CD4-positive, alpha-beta T cell treated with Interleukin-2 at 100 ng/mL for 4 hours (primary cell): ENCODE measurements around the gene PTGES3L.

Experiments
- DNase-seq: peaks from one replicate; pipeline ENCODE4 v3.0.0-alpha.2; 2020; ENCODE audit warnings: low spot score

PTGES3L gene

GRCh38 chr17:42979511-42980273, at the start of gene PTGES3L:
Gene PTGES3L (minus strand): TSS chr17:42980080. CDS start chr17:42980053, 27 bp downstream.
- no peak for DNase-seq

- no peak for DNase-seq
These were observed 48.5 kb upstream of the PTGES3L start for GRCh38 chr17:43028221-43028861.

- DNase-seq: no peak
These were observed 47.5 kb upstream of the PTGES3L start for GRCh38 chr17:43027091-43028032.

GRCh38 chr17:43026595-43026994, 46.7 kb upstream of the PTGES3L start:
- DNase-seq: no peak

GRCh38 chr17:43025766-43026537, 46.1 kb upstream of the PTGES3L start:
- DNase-seq: no peak

GRCh38 chr17:43025290-43025657, 45.4 kb upstream of the PTGES3L start:
- DNase-seq: no peak

- peak; percentile 86 for DNase-seq
These were observed 44.8 kb upstream of the PTGES3L start, which contains the start of gene RND2 for GRCh38 chr17:43024407-43025289. Gene RND2 (plus strand): TSS chr17:43025231. CDS start chr17:43025348, 117 bp downstream.

GRCh38 chr17:43021741-43022512, 42.0 kb upstream of the PTGES3L start, which contains the start of gene VAT1:
Gene VAT1 (minus strand): TSS chr17:43022385. CDS start chr17:43022322, 63 bp downstream.
- DNase-seq: peak; percentile 62

GRCh38 chr17:43020789-43021740, 41.2 kb upstream of the PTGES3L start:
- DNase-seq: peak; percentile 26

DNA sequence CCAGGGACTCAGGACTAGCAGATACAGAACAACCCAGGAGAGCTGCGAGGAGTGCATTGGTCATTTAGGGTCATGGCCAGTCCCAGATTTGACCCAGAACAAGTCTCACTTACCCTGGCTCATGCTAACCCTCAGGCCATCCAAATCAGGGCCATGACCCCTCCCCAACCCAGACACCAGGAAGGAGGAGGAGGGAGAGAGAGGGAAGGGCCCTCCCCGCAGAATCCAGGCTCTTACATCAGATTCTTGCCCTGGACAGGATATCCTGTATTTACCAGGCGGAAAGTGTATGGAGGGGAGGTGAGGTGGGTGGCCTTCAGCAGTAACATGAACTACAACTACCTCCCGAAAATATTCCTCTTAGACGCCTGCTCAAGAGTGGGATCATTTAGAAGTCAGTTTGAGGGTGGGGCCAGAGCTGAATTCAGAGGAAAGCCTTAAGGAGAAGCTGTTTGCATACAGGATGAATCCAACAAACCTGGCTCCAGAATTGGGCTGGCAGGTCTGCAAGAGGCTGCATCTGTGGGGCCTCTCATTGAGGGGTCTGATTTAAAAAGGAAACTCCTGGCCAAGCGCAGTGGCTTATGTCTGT, 40.2 kb upstream of the PTGES3L start:
- DNase-seq: no peak

DNA sequence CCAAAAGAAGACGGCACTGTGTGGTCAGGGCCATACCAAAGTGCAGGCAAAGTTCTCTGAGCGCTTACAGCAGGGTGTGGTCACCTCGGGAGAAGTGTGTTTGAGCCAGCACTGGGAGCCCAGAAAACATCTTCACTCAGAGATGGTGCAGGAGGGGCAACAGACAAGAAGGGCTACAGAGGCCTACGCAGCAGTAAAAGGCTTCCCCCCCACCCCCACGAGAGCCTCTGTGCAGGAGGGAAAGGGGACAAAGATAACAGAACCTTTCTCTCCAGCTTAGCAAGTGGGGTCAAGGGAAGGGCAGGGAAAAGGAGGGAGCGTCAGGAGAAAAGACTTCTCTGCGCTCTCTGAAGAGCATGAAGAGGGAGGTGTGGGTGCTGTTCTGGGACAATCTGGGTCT, 39.5 kb upstream of the PTGES3L start:
- DNase-seq: no peak

- DNase-seq: no peak
These were observed 39.1 kb upstream of the PTGES3L start for GRCh38 chr17:43018932-43019331.

DNA sequence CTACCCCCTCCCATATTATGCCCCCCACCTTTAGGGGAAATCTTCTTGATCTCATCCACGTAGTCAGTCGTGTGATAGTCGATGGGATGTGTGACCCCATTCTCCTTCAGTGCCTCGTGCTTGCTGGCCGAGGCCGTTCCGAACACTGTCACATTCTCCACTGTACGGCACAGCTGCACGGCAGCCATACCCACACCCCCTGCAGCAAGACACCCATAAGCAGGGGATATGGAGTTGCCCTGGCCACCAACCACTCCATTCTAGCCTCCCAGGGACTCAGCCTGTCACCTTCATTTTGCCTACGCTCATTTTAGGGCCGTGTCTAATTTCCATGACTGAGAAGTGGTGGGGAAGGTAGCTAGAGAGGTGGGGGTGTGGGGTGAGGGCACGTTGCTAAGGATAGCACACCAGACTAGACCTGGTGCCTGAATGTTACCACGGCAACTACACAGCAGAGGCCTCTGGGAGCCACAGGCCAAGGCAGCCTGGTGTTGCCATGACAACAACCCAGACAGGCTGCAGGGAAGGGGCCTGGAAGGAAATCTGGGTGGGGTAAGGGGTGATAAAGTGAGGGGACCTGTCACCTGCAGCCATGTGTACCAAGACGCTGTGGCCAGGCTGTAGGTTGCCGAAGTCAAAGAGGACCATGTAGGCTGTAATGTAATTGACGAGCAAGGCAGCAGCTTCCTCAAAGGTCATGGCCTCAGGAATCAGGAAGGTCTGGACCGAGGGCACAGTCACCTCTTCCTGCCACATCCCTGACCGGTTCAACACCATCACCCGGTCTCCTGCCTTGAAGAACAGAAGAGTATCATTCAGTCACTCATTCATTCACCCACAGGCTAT, 38.4 kb upstream of the PTGES3L start:
- peak; percentile 67 for DNase-seq

- no peak for DNase-seq
These were observed 36.3 kb upstream of the PTGES3L start for GRCh38 chr17:43016216-43016615.

- DNase-seq: no peak
These were observed 35.7 kb upstream of the PTGES3L start for GRCh38 chr17:43015579-43015978.

GRCh38 chr17:43014649-43015542, 35.0 kb upstream of the PTGES3L start:
- no peak for DNase-seq
